ENCODE results near the gene LY6G6D.

Gene LY6G6D

DNA sequence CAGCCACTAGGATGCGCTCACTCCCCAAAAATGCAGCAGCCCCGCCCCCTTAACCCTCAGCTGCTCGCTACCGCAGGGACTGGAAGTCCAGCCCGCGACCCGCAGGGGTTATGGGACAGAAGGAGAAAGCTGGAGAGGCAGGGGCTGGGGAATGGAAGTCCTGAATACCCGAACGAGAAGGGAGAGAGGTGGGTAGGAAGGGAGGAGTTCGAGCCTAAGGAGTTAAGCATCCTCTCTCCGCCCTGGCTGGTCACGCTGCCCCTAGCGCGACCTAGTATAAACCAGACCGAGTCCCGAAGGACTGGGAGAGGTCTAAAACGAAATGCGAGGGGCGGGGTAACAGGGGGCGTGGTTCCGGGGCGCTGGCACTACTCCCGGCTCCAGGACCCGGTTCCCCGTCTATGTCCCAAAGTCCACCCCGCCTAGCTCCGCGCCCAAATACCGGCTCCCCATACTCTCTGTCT is 14.4 kb downstream of the LY6G6D start:
- TF ChIP-seq, protein P1, sequence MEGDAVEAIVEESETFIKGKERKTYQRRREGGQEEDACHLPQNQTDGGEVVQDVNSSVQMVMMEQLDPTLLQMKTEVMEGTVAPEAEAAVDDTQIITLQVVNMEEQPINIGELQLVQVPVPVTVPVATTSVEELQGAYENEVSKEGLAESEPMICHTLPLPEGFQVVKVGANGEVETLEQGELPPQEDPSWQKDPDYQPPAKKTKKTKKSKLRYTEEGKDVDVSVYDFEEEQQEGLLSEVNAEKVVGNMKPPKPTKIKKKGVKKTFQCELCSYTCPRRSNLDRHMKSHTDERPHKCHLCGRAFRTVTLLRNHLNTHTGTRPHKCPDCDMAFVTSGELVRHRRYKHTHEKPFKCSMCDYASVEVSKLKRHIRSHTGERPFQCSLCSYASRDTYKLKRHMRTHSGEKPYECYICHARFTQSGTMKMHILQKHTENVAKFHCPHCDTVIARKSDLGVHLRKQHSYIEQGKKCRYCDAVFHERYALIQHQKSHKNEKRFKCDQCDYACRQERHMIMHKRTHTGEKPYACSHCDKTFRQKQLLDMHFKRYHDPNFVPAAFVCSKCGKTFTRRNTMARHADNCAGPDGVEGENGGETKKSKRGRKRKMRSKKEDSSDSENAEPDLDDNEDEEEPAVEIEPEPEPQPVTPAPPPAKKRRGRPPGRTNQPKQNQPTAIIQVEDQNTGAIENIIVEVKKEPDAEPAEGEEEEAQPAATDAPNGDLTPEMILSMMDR (IDR thresholded peaks at IDR 0.05; ENCODE audit: extremely low read depth, insufficient read depth, missing control alignments): peak; percentile 92
- in situ Hi-C loops (cut with MboI; ENCODE audit: low pct_unique_long_range_greater_than_20kb, low sequenced_read_pairs, unreplicated experiment): no loop called here
- DNase-seq (ENCODE audit: low spot score): peak; percentile 87

DNA sequence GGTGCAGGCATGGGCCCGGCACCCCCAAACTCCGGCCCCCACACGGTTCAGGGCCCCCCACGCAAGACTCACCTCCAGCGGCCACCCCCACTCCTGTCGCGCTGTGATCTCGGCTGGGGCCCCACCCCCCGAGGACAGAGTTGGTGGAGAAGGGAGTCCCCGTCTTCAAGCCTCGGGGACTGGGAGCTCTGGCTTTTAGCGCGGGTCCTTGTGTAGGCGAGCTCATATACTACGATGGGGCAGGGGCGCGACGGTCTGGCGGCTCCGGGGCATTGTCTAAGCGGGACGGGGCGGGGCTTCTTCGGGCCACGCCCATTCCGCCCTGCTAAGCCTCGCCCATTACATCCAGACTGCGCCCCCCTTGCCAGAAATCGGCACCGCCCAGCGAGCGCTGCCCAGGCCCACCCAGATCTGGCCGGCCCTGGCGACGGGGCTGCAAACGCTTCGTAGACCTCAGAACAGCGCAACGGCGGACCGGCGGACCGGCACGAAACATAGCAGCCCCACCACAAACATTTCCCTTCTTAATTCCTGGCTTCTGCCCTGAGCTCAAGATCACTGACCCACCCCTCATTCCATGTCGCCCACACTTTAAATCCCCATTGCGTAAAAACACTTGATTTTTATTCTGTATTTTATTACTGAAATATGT is 15.0 kb downstream of the LY6G6D start:
- in situ Hi-C loops (cut with MboI; ENCODE audit: low pct_unique_long_range_greater_than_20kb, low sequenced_read_pairs, unreplicated experiment): no loop called here
- peak; percentile 86 for DNase-seq (ENCODE audit: low spot score)
- TF ChIP-seq, protein P1 (IDR thresholded peaks at IDR 0.05; ENCODE audit: extremely low read depth, insufficient read depth, missing control alignments): peak; percentile 5

DNA sequence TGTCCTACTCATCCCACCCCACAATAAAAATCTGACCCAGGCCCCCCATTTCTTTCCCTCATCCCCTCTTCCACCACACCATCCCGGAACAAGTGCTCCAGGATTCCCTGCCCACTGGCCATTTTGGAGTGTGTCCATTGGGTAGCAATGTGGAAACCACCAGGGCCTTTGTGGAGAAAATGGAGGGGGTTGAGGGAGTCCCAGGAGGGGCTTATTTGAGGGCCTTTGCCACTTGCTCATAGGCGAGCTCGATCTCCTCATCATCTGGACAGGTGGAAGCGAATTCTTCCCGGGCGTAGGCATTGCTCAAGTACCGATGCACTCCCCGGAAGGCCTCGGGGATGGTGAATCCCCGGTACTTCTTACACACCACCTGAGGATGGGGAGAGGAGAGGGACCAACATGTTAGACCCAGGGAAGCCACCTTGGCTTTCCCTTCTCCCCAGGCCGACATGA is 15.5 kb downstream of the LY6G6D start:
- TF ChIP-seq, protein P1 (IDR thresholded peaks at IDR 0.05; ENCODE audit: extremely low read depth, insufficient read depth, missing control alignments): no peak
- in situ Hi-C loops (cut with MboI; ENCODE audit: low pct_unique_long_range_greater_than_20kb, low sequenced_read_pairs, unreplicated experiment): no loop called here

DNA sequence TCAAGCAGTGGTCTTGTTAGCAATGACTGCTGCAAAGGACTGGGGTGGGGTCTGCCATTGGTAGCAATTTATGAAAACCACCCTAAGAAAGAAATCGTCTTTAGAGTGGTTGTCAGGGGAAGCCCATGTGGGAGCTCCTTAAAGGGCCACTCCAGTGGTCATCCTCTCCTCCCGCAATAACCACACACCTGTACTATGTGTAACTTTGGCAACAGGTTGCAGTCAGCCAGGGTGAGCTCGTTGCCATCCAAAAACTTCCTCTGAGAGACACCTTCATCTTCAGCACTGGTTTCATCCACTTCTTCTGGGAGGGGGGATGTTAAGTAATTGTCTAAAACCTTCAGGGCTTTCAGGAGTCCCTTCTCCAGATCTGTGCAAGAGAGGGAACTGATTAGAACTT is 16.9 kb downstream of the LY6G6D start:
- in situ Hi-C loops (cut with MboI; ENCODE audit: low pct_unique_long_range_greater_than_20kb, low sequenced_read_pairs, unreplicated experiment): no loop called here
- TF ChIP-seq, protein P1 (IDR thresholded peaks at IDR 0.05; ENCODE audit: extremely low read depth, insufficient read depth, missing control alignments): no peak
- no peak for DNase-seq (ENCODE audit: low spot score)

More for the DNA sequence above, 15.5 kb downstream of the LY6G6D start:
- no peak for DNase-seq (ENCODE audit: low spot score)

DNA sequence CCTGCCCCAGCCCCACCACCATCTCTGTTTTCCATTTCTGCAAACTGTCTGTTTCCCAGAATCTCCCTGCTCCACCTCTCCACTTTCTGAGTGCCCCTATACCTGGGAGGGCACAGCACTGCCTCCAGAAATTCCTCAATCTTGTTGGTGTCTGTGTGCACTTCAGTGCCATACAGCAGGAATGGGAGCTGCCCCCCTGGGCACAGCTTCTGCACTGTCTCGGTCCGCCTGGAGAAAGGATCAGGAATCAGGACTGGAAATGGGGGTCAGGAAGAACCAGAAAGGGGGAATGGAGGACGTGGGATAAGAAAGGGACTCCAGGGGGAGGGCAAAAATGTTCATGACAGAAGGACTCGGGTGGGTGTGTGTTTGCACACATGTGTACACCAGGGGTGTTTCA is 18.6 kb downstream of the LY6G6D start:
- in situ Hi-C loops (cut with MboI; ENCODE audit: low pct_unique_long_range_greater_than_20kb, low sequenced_read_pairs, unreplicated experiment): no loop called here
- TF ChIP-seq, protein P1 (IDR thresholded peaks at IDR 0.05; ENCODE audit: extremely low read depth, insufficient read depth, missing control alignments): no peak
- no peak for DNase-seq (ENCODE audit: low spot score)

DNA sequence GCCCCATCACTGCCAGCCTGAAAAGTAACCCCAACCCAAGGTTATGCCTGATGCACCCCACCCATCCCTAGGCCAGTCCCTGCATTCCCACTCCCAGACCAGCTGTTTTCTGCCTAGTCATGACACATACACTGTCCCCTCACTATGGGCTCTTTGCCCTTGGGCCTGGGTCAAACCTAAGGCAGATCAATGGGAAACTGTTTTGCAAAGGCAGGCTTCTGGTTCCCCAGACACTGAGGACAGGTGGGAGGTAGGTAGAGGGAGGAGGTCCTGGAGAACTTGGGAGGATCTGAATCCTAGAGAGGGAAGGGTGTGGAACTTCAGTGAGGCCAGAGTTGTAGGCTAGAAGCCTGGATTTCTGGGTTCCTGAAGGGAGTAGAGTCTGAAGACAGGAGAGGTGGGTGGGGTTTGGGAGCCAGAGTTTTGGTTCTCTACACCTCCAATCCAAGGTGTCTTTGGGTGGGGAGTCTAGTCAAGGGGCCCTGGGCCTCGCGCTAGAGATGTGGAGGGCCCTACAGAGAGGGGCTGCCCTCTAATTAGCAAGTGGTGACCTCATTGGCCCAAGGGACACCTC is 19.2 kb downstream of the LY6G6D start:
- in situ Hi-C loops (cut with MboI; ENCODE audit: low pct_unique_long_range_greater_than_20kb, low sequenced_read_pairs, unreplicated experiment): no loop called here
- TF ChIP-seq, protein P1 (IDR thresholded peaks at IDR 0.05; ENCODE audit: extremely low read depth, insufficient read depth, missing control alignments): no peak
- no peak for DNase-seq (ENCODE audit: low spot score)
